Right forelimb (tissue), 1 donor: ENCODE data around the gene NOTCH1.

Experiments used
- DNase-seq: peaks from one replicate; pipeline ENCODE4 v3.0.0-alpha.2; 2018

NOTCH1 gene

DNA sequence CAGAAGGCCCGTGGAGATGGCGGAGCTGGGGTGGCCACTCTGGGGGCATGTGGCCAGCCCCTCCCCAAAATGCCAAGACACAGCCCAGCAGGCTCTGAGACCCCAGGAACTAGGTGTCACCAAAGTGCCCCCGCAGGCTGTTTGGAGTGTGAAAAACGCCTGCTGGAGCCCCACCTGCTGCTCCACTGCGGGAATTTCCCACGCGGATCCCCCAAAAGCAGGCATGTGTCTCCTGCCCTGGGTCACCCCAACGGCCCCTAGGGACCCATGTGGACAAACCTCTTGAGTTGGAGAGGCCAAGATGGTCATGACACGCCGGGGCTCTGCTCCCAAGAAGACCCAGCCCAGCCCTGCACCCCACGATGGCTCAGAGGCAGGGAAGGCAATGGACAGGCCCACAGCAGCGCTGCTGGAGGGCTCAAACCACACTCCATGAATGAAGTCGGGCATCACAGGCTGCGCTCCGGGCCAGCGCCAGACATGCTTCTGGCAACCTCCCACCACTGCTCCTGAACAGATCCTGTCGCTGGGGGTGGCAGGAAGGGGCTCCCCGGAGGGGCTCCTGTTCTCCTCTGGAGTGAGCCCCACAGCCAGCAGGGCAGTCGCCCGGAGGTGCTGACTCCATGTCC is 15.3 kb downstream of the NOTCH1 start:
- DNase-seq = no peak

DNA sequence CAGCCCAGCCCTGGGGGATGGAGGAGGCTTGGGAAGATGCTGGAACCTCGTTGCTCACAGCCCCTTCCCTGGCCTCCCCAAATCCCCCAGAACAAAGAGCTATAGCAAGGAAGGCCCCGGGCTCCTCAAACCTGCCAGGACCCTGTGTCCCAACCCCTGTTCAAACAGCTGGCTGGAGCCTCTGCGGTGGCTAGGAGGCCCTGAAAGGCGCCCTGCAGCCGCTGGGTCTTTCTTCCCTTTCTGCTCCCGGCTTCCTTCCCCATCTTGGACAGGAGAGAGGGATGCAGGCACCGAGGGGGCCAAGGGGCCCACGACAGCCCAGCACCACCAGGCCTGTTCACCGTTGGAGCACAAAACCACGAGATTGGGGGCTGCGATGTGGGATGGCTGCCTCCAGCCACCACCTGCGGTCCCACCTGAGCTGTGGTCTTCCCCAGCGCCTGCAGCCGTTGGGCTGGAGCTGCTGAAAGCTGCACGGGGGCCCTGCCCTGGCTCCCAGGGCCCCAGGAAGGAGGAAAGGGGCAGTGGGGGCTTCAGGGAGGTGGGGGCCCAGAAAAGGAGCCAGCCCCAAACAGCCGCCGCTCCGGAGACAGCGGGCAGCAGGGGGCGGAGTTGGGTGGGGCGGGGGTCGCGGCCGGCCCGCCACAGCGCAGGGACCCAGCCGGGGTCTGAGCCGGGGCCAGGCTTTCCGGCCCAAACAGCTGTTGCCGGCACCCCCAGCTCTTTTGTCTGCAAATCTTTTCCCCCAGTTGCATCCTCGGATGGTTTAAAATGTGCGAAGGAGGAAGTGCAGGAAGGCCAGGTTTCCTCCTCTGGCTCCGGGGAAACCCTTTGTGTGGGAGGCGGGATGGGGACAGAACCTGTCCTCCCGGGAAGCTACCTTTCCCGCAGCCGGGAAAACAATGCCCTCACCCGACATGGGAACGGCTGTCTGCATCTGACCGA is 16.1 kb downstream of the NOTCH1 start:
- no peak for DNase-seq

- no peak for DNase-seq
These were observed 17.0 kb downstream of the NOTCH1 start for GRCh38 chr9:136528716-136529341.

- DNase-seq = no peak
These were observed 17.8 kb downstream of the NOTCH1 start for GRCh38 chr9:136527721-136528710.

DNA sequence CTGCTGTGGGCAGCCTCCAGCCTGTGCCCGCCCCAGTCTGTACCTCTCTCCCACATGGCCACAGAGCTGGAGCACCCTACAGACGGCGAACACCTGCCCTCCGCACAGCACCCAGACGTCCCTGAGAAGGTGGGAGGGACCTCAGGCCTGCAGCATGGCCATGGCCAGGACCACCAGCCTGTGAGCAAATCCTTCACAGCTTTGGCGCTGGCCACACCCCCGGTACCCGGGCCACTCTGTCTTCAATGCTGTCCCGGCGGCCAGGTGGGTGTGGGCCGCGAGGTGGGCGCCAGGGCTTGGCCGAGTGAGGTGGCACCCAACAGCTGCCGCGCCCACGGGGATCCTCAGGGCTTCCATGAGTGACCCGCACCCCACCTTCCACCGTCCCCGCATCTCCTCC is 18.7 kb downstream of the NOTCH1 start:
- no peak for DNase-seq

DNA sequence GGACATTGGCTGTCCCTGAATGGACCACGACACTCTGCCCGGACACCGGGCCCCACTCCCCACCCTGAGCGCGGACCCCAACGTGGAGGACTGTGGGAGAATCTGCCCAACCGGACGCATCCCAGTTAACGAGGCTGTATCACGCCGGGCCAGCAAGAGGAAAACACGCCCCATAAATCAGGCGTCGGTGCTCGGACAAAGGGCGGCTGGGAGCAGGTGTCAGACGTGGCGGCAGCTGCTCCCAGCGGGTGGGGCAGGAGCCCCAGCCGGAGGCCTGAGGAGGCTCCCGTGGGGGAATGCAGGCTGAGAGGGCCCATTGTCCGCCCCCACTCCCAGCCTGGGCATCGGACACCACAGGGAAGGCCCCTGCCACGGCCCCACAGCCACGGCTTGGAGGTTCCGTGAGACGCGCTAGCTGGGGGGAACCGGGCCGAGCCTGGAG is 19.2 kb downstream of the NOTCH1 start:
- no peak for DNase-seq

DNA sequence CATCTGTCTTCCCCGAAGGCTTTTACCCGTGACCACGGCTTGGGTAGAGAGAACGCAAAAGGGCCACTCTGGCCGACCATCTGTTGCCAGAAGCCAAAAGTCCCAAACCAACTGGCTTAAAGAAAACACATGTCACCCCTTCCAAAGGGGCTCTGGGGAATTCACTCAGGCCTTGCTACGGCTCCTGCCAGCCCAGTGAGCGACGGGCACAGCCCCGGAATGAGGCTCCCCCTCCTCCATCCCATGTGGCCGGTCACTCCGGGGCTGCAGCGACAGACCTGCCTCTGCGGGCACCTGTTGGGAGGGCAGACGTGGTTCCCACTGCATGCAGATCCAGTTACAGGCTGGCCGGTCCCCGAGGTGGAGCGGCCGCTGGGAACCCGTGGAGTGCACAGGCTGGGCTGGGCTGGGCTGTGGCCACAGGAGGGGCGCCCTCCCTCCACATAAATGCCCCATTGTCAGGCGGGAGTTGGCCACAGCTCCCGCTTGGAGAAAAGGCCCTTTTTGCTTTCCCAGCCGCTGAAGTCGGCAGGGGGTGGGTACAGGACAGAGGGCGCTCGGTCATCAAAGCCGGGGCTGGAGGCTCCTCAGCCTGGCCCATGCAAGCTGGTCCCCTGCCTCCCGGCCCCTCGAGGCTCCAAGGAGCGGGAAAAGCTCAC is 19.9 kb downstream of the NOTCH1 start:
- no peak for DNase-seq

- DNase-seq = no peak
These were observed 20.6 kb downstream of the NOTCH1 start for GRCh38 chr9:136525207-136525606.

DNA sequence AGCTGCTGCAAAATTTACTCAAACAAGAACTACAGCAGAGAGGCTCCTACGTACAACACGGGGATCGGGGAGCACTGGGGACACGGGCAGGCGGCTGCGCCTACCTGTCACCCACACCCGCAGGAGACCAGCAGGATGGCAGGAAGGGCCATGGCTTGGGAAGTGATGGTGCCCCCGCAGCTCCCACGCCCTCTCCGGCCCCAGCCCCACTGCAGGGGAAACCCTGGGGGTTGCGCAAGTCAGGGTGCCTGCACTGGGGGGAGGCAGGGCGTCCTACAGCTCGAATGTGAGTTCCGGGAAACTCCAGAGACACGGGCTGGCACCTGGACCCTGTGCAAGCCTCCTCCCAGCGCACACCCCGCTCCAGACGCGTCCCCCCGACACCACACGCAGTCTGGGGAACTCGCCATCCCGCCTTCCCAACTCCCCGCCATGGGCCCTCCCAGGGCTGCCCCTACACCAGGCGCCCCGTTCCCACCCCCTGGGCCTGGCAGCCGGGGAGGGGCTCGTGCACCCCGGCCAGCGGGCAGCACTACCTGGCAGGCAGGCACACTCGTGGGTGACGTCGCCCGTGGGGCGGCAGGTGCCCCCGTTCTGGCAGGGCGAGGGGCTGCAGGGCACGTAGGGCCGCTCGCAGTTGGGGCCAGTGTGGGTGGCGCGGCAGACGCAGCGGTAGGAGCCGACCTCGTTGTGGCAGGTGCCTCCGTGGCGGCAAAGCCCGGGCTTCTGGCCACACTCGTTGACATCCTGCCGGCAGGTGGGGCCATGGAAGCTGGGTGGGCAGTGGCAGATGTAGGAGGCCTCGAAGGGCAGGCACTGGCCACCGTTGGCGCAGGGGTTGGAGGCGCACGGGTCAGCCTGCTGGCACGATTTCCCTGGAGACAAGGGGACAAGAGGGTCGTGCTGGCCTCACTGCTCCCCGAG is 23.3 kb downstream of the NOTCH1 start:
- no peak for DNase-seq

DNA sequence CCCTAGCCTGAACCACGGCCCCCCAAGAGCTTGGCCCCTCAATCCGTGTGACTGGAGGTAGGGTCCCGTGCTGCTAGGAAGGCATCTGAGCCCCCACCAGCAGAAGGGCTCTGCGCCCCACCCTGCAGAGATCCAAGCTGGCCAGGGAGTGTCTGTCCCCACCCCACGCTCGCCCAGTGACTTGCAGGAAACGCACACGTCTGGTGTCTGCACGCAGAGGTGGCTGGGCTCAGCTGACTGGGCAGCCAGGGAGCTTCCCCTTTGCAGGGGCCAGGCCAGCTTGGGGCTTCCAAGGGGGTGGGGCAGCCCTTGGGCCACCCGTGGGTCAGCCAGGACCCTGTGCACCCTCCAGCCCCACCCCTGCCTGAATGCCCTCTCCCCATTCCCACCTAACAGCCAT is 24.3 kb downstream of the NOTCH1 start:
- no peak for DNase-seq

DNA sequence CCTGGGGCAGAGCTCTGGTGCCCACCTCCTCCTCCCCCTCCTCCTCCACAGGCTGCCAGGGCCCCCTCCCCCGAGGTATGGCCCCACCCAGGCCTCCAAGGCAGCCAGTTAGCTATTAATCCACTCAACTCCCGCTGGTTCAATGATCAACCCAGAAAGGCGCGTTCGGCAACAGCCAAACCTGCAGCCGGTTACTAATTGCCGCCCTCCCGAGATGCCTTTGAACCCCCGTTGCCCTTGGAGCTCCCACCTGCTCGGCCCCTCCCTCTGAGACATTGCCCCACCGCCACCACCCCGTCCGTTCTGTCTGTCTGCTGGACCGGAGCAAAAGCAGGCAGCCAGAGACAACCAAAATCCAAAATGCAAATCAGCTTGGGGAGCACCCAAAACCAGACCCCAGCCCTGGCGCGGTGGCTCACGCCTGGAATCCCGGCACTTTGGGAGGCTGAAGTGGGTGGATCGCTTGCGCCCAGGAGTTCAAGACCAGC is 25.8 kb downstream of the NOTCH1 start:
- DNase-seq = no peak

DNA sequence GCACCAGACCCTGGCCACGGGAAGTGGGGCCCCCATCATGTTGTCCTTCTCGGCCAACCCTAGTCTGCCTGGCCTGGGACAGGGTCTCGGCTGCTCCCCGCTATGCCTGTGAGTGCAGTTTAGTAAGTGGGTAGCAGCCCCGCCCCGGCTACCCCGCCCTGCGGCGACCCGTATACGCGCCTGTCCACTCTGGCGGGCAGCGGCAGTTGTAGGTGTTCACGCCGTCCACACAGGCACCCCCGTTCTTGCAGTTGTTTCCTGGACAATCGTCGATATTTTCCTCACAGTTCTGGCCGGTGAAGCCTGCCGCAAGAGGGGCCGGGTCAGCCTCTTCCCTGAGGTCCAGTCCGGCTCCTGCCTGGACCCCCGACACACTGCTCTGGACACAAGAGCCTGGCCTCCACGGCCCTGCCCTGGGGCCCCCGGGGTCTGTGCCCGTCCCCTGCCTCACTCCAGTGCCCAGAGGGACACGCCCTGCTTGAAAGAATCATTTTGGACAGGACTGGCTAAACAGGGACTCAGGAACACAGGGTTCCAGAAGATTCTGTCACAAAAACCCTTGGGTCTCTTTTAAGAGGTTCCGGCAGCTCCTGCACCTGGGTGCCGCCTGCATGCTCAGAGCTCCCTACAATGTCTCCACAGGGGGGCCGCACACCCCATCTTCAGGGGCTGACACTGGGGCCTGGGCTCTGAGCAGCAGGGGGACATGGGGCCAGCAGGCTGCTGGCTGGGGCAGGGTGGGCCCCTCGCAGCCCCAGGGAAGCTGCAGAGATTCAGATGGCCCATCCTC is 26.4 kb downstream of the NOTCH1 start:
- no peak for DNase-seq

- DNase-seq = no peak
These were observed 27.2 kb downstream of the NOTCH1 start for GRCh38 chr9:136518623-136519022.

- no peak for DNase-seq
These were observed 27.9 kb downstream of the NOTCH1 start for GRCh38 chr9:136517950-136518349.

- DNase-seq = no peak
These were observed 28.7 kb downstream of the NOTCH1 start for GRCh38 chr9:136517012-136517743.

GRCh38 chr9:136516191-136516654 is 29.6 kb downstream of the NOTCH1 start:
- DNase-seq = no peak

DNA sequence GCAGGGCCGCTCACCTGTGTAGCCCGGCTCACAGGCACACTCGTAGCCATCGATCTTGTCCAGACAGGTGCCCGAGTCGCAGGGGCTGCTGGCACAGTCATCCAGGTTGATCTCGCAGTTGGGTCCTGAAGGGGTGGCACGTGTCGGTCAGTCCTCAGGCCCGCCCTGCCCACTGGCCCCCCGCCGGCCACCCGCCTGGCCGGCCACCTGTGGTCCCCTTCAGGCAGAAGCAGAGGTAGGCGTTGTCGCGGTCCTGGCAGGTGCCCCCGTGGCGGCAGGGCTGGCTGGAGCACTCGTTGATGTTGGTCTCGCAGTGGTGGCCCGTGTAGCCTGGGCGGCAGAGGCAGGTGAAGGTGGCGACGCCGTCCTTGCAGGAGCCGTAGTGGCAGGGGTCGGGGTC is 30.6 kb downstream of the NOTCH1 start:
- DNase-seq = no peak

GRCh38 chr9:136514022-136514714 is 31.7 kb downstream of the NOTCH1 start:
- no peak for DNase-seq
